HG03520 (cell line): ENCODE data around the gene TRABD2B.

Experiments
- ATAC-seq: cut with Tn5 transposase; IDR thresholded peaks from one replicate; pipeline ENCODE4 v1.9.1; 2021; ENCODE audit warnings: mild to moderate bottlenecking, moderate library complexity; ENCODE audit not compliant: unreplicated experiment

The TRABD2B gene

DNA sequence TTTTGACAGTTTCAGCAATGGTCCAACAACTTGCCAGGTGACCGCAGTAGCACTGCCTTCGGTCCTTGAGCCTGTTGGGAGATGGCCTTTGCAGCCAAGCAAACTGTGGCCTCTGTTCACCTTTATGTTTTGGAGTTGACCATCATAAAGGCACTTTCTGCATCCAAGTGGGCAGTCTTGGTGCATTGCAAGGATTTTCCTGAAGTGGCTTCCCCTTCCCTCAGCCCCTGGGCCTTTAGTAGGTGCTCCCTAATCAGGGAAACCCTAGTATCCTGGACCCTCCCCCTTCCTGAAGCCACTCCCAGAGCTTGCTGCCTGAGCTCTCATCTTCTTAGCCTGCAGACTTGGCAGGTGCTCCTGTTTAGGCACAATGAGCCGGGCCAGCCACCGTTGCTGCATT is 140.2 kb downstream of the TRABD2B start:
- ATAC-seq: no peak

DNA sequence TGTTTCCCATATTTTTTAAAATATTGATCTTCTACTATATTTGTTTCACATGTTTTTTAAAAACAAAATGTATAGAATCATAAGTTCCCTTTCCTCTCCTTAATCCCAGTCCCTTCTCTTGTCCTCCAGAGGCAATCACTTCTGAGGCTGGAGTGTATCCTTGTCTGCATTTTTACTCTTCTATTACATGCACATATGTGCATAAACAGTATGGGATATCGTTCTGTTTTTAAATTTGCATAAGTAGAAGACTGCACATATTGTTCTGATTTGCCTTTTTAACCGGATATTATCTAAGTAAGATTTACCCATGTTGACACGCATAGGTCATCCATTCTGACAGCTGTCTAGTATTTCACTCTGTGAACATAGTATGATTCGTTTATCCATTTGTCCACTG is 142.0 kb downstream of the TRABD2B start:
- no peak for ATAC-seq

DNA sequence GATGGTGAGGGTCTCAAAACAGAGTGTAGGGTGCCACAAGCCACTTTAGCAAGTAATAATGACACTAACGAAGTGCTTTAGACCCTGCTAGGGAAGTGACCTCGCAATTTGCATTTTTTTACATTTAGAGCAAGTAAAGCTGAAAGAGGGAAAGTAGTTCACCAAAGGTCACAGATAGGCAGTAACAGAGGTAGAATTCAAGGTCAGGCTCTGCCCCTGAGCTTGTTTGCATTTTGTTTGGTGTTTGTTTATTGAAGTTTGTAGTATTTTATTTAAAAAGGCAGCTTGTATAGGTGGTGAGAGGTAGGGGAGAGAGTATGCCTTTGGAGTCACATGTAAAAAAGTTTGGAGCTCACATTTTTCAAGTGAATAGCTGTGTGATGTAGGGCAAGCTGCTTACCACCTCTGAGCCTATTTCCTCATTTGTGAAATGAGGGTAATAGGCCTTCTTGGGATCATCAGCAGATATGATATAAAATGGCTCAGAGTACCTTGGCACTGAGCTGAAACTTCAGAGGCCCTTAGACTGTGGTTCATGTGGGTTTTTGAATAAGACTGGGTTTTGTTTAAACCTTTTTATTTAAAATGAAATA is 142.5 kb downstream of the TRABD2B start:
- ATAC-seq: no peak

DNA sequence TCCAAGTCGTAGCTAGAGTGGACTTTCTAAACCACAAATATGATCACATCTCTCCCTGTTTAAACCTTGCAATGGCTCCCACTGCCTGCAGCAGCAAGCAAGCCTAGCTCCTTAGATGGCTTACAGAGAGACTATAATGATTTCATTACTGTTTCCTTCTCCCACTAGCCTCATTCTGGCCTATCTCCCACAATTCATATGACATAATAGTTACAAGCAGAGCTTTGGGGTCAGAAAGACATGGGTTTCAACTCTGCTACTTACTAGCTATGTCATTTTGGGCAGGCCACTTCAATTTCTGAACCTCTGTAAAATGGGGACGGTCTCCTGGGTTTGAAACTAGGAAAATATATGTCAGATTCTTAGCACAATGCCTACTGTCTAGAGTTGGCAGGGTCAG is 143.3 kb downstream of the TRABD2B start:
- no peak for ATAC-seq

DNA sequence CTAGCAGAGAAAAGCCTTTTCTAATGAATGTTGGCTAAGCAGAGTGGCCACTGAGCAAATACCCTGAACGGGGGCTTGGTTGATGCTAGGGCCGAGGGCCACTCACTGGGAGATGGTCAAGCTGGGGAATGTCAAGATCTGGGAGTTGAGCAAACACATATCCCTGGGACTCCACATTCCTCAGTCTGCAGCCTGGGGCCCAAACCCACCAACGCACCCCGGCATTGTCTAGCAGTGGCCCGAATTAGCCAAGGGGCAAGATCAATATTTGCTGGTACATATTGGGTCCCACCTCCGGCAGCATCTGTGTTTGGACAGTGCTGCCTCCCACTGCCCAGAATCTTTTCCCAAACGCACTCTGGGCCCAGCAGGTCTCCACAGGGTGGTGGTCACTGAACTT is 144.1 kb downstream of the TRABD2B start:
- no peak for ATAC-seq

DNA sequence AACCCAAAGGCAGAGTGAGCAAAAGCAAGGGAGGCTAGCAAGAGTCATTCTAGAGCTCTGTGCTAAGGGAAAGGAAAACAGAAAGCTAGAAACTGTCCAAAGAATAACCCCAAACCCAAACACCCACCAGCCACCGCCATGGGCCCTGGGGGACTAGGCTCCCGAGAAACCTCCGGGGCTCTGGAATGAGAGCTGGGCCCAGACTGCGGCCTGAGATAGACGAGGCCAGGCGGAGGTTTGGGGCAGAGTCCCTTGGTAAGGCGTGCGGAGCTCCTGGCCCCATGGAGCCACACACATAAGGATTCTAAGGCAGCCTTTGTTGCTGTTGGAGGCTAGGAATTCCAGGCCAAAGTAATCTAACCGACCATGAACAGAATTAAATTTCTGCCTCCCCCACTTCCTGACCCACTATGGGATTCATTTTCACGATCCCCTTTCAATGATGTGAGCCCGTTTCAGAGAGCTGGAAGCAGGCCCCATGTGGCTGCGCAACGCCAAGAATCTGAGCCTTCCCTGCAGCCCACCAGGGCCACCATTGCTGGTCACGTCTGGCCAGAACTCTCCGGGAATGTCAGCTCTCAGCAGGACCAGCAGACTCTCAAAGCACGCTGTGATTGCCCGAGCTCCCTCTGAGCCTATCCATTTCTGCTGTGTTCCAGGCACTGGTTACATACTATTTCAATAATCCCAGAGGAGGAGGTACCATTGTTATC is 145.0 kb downstream of the TRABD2B start:
- no peak for ATAC-seq

DNA sequence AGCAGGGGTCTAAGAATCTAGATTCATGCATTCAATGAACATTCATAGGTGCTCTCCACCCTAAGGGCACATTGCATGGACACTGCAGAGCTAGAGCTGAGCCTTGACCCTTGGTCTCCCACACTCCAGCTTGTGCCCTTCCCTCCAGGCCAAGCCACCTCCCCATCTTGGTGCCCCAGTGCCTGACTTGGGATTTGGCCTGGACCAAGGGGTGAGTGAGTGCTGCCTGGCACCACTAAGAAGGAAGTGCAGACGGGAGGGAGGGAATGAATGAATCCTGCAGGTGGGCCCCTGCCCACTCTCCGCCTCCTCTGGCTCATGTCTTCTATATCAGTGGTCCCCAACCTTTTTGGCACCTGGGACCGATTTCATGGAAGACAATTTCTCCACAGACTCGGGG is 146.7 kb downstream of the TRABD2B start:
- ATAC-seq: no peak

DNA sequence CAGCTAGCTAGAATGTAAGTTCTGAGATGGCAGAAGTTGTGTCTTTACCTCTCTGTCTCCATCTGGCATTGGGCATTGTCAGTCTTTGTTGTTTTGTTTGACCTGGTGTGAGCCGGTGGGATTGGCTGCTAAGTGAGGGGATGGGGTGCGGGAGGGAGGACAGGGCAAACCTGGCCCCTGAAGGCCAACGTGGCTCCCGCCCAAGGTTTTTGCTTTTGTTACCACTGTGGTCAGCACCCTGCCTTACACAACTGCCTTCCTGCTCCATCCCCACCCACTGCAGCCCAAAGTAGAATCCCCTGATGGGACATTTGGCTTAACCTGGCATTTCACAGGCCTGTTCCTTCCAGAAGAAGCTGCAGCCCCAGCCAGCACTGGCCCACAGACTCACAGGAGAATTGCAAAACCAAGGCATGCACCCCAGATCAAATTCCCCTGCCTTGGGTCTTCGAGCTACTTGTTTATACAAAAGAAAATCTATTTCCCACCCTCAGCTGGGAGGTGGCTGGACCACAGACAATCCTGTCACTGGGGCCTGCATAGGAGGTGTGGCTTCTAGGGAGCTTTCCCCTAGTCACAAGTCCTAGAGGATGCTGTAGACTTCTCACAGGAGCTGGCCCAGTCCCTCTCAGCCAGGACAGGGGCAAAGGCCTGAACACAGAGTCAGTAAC is 147.5 kb downstream of the TRABD2B start:
- no peak for ATAC-seq

DNA sequence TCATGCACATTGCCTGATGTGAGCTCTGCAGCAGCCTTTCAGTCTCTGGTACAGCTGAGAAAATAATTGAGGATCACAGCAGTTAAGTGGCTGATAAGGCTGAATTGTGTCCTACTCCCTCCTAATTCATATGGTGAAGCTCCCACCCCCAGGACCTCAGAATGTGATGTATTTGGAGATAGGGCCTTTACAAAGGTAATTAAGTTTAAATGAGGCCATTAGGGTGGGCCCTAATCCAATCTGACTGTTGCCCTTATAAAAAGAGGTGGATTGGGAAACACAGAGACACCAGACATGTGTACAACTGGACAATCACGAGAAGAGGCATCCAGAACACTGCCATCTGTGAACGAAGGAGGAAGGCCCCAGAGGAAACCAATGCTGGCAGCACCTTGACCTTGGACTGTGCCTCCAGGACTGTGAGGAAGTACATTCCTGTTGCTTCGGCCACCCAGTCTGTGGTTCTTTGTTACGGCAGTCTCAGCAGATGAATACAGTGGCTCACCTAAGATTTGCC is 148.1 kb downstream of the TRABD2B start:
- no peak for ATAC-seq

DNA sequence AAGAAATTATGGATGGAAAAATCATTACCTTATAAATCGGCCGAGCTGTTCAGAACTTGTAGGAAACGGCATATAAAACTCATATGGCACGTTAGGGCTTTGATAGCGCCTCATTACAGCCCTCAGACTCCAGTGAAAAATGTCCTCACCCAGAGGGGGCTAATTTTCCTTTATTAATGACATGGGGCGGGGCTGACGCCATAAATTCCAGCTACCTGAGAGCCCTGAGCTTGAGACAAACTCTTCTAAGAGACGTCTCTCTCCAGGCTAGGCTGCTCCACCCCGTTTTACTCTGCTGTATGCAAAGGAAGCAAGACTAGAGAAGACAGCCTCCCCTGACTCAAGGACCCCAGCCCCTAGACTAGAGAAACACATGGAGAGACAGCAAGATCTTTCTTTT is 149.4 kb downstream of the TRABD2B start:
- ATAC-seq: no peak

DNA sequence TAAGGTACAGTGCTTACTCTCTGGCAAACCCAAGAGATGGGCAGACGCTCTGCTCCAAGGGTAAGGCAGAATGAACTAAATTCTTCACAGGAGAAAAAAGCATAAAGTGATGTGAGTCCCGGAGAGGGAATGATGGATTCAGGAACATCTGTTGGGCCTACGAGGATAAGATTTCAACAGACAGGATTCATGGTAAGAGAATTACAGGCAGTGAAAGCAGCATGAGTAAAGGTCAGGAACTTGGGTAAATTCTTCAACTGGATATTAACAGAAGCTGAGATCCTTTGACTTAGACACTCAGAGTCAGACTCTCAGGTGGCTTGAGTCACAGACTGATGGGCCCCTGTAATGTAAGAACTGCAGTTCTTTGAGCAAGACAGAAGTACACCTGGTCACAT is 152.6 kb downstream of the TRABD2B start:
- ATAC-seq: no peak

DNA sequence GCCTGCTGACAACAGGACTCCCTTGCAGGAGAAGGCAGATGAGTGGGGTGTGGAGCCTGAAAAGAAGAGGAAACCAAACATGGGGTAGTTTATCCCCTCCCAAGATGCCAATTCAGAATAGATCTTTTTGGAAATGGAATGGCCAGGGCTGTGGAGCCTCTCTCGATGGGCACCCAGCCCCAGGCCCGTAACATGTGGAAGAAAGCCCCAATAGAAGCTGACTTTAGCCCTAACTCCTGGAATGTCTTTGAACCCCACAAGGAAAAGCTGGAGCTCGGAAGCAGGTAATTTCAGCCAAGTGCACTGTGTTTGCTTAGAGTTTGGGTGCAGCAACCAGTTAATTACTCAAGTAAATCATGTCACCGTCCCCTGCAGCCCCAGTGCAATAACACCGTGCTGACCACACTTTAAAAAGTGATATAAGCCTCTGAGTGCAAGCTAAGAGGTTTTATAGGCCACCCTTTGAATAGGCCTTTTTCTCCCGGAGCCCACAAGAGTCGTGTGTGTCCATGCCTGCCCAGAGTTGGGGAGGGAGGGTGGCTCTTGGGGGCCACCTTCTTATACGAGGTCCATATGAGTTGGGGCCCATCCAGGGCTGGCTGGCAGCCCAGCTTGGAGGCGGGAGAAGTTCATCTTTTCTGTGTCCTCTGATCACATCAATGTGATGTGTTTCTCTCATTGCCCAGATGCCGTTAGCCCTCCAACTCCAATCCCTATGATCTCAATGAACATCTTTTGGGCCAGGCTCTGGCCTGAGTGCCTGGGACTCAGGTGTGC is 153.2 kb downstream of the TRABD2B start:
- no peak for ATAC-seq

DNA sequence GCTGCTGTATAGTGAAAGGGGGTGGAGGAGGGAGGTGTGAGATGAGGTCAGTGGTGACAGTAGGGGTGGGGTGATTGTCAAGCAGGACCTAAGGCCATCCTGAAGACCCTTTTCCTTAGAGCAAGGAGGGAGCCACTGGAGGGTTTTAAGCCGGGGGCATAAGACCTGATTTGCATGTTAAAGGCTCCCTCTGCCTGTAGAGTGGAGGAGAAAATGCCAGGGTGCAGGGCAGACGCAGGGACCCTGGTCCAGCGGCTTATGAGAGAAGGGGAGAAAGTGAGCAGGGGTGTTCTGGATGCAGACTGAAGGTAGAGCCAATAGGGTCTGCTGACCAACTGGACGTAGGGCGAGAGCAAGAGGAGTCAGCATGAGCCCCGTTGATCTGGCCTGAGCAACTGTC is 154.1 kb downstream of the TRABD2B start:
- no peak for ATAC-seq

DNA sequence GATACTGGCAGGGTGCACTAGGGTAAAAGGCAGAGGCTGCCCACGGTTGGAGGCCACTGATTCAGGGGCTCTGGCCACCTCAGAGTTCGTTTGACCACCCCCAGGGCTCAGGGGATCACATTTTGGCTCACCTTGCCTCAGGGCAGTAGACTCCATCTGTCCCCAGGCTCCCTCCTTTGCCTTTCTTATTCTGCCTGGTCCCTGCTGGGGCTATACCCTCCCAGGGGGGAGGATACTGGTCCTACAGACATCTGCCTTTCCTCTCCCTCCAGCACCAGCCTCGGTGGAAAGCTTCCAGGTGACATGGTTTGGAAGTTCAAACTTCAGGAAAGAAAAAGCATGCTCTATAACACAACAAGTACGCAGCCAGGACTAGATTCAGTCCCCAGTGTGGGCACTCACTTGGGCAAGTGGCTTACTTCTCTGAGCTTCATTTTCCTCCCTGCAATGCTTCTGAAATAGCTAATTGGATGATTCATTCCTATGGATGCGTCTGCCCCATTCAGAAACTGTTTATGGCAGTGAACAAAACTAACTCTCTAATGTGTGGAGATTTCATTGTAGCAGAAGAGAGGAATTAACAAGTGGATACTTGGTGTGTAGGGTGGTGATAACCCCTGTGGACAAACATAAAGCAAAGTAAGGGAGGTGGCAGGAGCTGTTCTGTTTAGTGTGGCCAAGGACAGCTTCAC is 154.8 kb downstream of the TRABD2B start:
- no peak for ATAC-seq

DNA sequence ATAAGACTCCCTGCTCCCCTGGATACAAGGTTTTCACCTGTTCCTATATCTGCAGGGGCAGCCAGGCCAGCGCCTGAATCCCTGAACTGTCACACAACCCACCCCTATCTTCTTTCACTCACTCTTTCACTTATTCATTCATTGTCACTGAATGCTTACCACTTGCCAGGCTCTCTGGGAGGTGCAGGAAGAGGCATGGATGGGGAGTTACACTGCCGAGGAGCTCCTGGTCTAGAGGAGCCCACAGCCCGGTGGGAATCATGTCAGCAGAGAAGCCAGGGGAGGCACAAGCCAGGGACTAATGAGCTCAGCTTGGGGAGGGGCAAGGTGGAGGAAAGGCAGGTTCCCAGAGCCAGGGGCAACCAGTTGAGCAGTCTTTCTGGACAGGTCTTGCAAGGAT is 155.8 kb downstream of the TRABD2B start:
- ATAC-seq: no peak

DNA sequence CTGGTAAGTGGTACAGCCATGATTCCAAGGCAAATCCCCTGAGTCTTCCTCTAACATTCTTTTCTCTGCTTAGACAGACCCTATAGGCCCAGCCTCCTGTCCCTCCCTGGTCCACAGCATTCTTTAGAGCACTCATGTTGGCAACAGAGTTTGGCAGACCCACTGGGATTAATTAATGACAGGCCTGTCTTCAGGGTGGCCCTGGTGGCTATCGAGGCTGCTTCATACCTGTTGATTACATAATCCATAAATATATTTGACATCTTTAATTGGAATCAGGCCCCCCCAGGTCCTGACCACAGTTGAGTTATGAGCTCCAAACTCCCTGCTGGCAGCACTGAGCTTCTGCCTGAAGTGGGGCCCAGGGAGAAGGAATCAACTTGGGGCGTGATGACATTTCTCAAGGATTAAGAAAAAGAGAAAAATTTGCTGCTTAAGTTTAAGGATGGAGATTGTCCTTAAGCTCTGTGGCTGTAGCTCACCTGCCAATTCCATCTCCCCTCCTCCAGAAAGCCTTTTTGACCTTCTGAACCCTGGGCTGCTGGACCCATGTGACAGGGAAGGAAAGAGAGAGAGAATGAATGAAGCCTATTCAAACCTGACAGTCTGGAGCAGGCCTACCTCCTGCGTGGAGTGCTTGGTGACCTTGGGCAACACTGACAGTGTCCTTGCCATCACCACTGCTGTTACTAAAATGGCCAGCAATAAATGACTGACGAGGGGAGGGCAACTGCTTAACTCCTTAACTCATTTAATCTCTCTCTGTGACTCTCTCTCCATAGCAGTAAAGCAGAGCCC is 156.6 kb downstream of the TRABD2B start:
- ATAC-seq: no peak

DNA sequence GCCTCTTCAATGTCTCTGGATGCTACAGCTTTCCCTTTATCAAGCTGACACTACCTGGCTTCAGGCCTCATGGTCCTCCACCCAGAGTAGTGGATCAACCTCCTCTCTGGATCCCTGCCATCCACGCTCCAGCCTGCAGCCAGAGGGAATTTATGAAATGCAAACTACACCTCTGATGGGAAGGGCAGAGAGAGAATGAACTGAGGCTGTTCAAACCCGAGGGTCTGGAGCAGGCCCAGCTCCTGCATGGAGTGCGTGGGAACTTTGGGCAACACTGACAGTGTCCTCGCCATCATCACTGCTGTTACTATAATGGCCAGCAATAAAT is 157.8 kb downstream of the TRABD2B start:
- no peak for ATAC-seq

DNA sequence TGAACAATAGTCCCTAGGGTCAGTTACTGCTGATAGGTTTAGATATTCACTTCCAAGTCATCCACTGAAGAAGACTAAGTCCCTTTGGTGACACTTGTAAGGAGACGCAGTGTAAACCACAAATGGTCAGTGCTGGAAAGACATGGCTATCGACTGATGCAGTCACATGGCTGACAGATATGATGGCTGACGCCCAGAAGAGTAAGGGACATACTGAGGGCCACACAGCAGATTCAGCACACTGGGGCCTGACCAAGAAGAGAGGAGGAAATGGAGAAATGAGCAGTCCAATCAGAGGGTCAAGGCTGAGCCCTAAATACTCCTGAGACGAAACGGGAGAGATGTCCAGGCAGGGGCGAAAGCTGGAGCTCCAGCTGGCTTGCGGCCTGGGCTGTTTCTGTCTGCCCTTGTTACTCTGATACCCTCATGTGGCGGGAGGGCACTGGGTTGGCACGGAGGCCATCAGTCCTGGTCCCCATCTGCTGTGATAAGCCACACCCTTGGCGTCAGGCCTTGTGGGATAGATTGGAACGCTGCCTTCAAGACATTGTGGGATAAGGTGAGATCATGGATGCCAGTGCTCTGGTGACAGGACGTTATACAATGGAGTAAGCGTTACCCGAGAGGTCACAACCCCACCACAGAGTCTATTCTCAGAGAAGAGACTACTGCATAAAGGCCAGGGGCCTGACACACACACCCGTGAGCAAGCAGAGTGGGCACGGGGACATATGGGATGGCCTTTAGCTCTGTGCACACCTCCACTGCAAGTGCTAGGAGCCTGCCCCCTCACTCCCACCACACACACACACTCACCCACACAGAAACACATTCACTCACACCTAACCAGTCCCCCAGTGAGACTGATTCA is 158.4 kb downstream of the TRABD2B start:
- no peak for ATAC-seq

DNA sequence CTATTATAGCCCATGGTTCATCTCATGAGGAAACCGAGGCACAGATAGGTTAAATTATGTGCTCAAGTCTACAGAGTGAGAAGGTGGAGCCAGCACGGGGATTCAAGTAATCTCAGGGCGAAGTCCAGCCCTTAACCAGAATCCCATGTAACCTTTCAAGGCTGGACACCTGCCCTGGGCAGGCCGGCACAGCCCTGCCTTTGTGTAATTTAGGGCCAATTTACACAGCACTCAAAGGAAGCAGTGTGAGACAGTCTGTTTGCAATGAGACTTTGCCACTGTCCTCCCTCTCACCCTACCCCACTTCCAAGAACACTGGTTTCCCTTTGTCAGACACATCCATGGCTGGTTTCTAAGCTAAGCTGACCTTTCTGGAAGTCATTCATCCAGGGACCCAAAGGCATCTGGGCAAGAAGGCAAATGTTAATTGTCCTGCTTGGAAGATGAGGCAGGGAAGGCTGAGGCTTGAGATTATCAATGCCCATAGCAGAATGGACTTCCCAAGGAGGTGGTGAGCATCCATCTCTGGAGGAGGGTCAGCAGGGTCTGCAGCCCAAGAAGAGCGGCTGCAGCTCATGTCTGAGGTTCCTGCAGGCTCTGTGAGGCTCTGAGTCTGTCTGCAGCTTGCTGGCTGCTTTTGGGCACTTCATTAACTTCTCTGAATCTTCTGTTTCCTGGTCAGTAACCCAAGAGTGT is 159.2 kb downstream of the TRABD2B start:
- no peak for ATAC-seq
